GM12873 (cell line): ENCODE measurements around the gene STC2.

Experiments used
- TF ChIP-seq, protein P1 (sequence below): IDR thresholded peaks from 2 replicates; pipeline ENCODE4 v1.5.1; 2012; ENCODE audit warnings: low read depth, mild to moderate bottlenecking, moderate library complexity, low read length, control low read depth; ENCODE audit not compliant: insufficient read depth; ENCODE audit errors: missing control alignments

Gene STC2

DNA sequence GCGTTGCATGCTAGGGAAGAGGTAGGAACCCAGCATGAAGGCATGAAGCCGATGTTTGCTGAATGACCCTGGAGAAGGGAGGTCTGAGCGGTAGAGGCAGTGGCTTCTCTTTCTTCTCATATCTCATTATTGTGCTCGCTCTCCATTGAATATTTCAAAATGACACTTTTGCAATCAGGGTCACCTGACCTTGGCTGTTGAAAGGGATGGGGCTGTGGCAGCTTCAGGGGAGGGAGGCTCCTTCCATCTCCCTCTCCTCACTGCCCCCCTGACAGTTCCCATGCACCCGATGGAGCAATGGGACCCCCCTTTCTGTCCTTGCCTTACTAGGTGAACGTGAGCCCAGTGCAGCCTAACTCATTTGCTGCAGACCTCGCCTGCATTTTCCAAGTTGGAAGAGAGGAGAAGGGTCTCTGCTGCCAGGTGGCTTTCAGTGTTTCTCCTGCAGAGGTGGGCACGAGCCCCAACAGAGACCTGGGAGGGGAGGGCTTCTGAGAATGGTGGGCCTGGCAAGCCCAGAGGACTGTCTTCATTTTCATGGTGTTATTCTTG is 17.9 kb downstream of the STC2 start:
- TF ChIP-seq, protein P1, sequence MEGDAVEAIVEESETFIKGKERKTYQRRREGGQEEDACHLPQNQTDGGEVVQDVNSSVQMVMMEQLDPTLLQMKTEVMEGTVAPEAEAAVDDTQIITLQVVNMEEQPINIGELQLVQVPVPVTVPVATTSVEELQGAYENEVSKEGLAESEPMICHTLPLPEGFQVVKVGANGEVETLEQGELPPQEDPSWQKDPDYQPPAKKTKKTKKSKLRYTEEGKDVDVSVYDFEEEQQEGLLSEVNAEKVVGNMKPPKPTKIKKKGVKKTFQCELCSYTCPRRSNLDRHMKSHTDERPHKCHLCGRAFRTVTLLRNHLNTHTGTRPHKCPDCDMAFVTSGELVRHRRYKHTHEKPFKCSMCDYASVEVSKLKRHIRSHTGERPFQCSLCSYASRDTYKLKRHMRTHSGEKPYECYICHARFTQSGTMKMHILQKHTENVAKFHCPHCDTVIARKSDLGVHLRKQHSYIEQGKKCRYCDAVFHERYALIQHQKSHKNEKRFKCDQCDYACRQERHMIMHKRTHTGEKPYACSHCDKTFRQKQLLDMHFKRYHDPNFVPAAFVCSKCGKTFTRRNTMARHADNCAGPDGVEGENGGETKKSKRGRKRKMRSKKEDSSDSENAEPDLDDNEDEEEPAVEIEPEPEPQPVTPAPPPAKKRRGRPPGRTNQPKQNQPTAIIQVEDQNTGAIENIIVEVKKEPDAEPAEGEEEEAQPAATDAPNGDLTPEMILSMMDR, result no peak

DNA sequence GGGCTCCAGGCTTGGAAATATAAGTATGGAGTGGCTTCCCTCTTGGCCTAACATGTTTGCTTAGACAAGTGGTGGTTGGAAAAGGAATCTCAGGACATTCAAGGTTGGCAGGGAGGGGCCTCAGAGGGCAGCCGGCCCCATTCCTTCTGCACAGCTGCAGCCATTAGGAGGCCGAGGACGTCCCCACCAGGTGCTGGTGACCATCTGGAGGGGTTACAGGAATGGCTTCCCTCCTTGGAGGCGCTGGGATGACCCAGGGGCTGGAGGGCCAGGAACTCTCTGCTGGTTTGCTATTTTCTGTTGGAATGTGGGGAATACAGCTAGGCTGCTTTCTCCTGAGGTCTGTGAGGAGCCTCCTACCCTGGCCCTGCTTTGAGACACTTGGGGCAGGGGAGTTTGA is 18.5 kb downstream of the STC2 start:
- TF ChIP-seq, protein P1, result no peak

GRCh38 chr5:173308226-173308625 is 20.0 kb downstream of the STC2 start:
- TF ChIP-seq, protein P1, result no peak

- TF ChIP-seq, protein P1, result no peak
These were observed 20.5 kb downstream of the STC2 start for GRCh38 chr5:173307695-173308094.

DNA sequence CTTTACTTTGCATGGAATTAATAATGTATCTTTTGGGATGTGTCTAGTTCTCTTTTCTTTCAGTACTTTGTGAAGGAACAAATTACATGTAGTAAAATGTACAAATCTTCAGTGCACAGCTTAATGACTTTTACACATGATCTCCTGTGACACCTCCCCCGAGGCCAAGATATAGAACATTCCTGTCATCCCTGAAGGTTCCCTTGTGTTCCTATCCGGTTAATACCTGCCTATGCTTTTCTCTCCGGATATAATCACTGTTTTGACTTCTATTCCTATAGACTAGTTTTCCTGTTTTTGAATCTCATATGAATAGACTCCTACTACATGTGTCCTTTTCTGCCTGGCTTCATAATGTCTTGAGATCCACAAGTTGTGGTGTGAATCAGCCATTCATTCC is 21.5 kb downstream of the STC2 start:
- TF ChIP-seq, protein P1, result no peak

DNA sequence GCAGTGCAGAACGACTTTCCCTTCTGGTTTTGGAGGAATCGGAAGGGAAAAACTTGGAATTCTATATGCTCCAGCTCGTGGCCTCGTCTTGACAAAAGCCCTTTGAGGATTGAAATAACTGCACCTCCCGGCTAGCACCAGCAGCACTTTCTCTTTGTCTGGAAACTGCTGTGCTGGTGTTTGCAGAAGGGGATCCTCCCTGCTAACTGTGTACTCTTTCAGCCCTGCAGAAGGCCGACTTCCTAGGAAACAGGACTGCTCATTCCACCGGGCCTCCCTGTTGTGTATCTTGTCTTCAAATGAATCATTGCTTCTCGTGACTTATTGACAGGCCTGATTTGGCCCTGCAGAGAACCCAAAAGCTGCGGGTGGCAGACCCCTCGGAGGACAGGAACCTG is 23.6 kb downstream of the STC2 start:
- TF ChIP-seq, protein P1, result no peak

DNA sequence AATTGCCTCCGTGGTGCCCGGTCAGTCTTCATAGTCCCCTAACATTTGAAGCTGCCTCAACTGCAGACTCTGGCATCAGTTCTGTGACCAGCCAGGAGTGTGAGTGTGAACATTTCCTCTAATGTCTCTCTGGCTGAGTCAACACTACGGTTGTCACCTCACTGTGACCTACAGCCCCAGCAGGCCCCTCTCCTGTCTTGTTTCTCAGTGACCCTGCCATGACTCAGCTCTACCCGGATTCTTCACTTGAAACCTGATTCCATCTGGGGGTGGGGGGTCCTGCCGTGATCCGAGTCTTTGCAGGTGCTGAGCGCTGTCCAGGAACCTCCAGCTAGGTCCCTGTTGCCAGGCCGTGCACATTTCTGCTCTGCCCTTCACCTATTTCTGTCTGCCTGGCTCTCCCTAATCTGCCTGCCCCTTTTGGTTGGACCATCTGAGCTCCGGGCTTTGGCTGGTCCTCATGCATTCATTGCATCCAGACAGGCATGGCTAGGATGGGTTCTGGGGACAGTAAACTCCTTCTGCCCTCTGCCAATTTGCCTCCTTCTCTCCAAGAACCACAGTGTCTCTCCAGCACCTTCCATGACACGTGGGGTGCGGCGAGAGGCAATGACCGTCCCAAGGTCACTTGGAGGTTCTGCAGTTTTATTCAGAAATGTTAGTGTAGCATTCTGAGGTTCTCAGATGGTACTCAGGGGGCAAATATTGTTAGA is 24.2 kb downstream of the STC2 start:
- TF ChIP-seq, protein P1, result no peak
